Prostate gland (tissue), 2 donors: ENCODE measurements around the gene ARL8B.

Source experiments
- POLR2A ChIP-seq: fragments of 450-650 bp; IDR thresholded peaks from one replicate; pipeline ENCODE4 v1.6.1; 2016; ENCODE audit warnings: antibody characterized with exemption, mild to moderate bottlenecking
- TF ChIP-seq, protein P1 (sequence below), 4 experiments: fragments of 200-600 bp in 2 of 4; fragments of 450-650 bp in 2 of 4; sonication (generic) in 2 of 4; IDR thresholded peaks; 1 replicate in 3 of 4; 2 replicates in 1 of 4; pipeline ENCODE4 v1.5.1; 2016 to 2019; ENCODE audit warnings: antibody characterized with exemption in 4 of 4, mild to moderate bottlenecking in 2 of 4, moderate library complexity in 2 of 4

DNA sequence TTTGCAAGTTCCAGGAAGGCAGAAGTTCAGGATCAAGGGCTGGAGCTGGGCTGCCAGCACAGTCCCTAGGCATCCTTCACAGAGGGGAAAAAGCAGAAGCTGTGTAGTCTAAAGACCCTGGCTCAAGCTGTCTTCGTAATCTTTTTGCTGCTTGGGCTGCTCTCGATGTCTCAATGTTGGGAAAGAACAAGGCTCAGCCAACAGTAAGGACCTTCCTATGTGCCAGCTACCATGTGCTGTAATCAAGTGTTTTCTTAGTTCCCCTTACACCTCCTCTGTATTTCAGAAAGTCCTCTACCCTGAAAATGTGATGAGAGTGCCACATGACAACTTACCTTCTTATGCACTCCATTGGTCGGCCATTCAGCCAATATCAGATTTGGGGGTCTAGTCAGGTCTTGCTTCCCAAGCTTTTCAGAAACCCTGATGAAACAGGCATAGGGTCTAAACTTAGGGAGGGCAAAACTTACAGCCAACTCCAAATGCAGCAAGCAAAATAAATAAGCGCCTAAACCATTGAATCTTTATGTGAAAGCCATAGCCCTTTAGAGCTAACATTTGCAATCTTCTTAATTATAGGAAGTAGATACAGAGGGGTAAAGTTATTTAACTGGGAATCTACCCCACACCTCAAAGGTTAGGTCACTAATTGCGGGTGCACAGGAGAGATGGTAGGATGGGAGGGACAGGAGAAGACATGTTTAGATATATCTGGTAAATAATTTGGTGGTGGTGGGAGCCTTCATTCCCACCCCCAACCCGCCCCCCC, 64.2 kb downstream of the ARL8B start:
- no peak for TF ChIP-seq POLR2A
- TF ChIP-seq, protein P1, sequence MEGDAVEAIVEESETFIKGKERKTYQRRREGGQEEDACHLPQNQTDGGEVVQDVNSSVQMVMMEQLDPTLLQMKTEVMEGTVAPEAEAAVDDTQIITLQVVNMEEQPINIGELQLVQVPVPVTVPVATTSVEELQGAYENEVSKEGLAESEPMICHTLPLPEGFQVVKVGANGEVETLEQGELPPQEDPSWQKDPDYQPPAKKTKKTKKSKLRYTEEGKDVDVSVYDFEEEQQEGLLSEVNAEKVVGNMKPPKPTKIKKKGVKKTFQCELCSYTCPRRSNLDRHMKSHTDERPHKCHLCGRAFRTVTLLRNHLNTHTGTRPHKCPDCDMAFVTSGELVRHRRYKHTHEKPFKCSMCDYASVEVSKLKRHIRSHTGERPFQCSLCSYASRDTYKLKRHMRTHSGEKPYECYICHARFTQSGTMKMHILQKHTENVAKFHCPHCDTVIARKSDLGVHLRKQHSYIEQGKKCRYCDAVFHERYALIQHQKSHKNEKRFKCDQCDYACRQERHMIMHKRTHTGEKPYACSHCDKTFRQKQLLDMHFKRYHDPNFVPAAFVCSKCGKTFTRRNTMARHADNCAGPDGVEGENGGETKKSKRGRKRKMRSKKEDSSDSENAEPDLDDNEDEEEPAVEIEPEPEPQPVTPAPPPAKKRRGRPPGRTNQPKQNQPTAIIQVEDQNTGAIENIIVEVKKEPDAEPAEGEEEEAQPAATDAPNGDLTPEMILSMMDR (IDR thresholded peaks at IDR 0.05), result no peak
